PC-3 (cell line): ENCODE results near the gene RNU7-1. TPM values are rescaled to one million over a fixed set of nuclear protein-coding genes. Genes with fewer than 3 reads are reported as not detected.

Experiments used
- ATAC-seq: fragments of 200-7000 bp; cut with Tn5 transposase; 2 replicates; pipeline ENCODE4 v1.9.1; 2020; ENCODE audit warnings: mild to moderate bottlenecking, moderate library complexity
- BruUV-seq: library from RNA; stranded (reverse); fragments of 400-500 nt; replicated peaks from 2 replicates; lab custom pipeline; 2021; lab: Mats Ljungman, UMichigan
- CTCF ChIA-PET: fragments of 300-600 bp; sonication (Branson Sonifier 250); formaldehyde crosslinking; loops from one replicate; lab custom pipeline; 2022; ENCODE audit warnings: antibody characterized with exemption; lab: Charles Lee
- POLR2A ChIA-PET: fragments of 300-600 bp; sonication (Branson Sonifier 250); formaldehyde crosslinking; loops from one replicate; lab custom pipeline; 2022; ENCODE audit warnings: antibody characterized with exemption; ENCODE audit not compliant: unreplicated experiment; lab: Charles Lee
- DNase-seq: peaks from one replicate; pipeline ENCODE4 v3.0.0-alpha.2; 2015
- H2AFZ ChIP-seq: fragments of 300-600 bp; sonication (generic); 2 replicates; pipeline ENCODE4 v1.6.0; 2016; ENCODE audit warnings: antibody characterized with exemption, low read length
- H3F3A ChIP-seq: fragments of 300-600 bp; sonication (generic); one replicate; pipeline ENCODE4 v1.6.0; 2017; ENCODE audit warnings: antibody characterized with exemption, low read length, control low read depth, mild to moderate bottlenecking; ENCODE audit not compliant: unreplicated experiment
- H3K27ac ChIP-seq: fragments of 300-600 bp; sonication (generic); 2 replicates; pipeline ENCODE4 v1.5.1; 2016; ENCODE audit warnings: mild to moderate bottlenecking, low read length
- H3K27me3 ChIP-seq: fragments of 300-600 bp; sonication (generic); 2 replicates; pipeline ENCODE4 v1.6.1; 2016; ENCODE audit warnings: low read length, mixed read lengths
- H3K36me3 ChIP-seq: fragments of 300-600 bp; sonication (generic); 2 replicates; pipeline ENCODE4 v1.6.1; 2016; ENCODE audit warnings: low read depth, mixed run types, low read length, mixed read lengths
- H3K4me1 ChIP-seq: fragments of 300-600 bp; sonication (generic); 2 replicates; pipeline ENCODE4 v1.5.1; 2016; ENCODE audit warnings: low read length; ENCODE audit not compliant: insufficient read depth
- H3K4me2 ChIP-seq: fragments of 300-600 bp; sonication (generic); 2 replicates; pipeline ENCODE4 v1.6.0; 2016; ENCODE audit warnings: low read length
- H3K4me3 ChIP-seq: fragments of 300-600 bp; sonication (generic); 2 replicates; pipeline ENCODE4 v1.5.1; 2016; ENCODE audit warnings: mild to moderate bottlenecking, low read length, mixed read lengths
- H3K79me2 ChIP-seq: fragments of 300-600 bp; sonication (generic); 2 replicates; pipeline ENCODE4 v1.6.1; 2017; ENCODE audit warnings: low read length, mixed read lengths
- H3K9ac ChIP-seq: fragments of 300-600 bp; sonication (generic); 2 replicates; pipeline ENCODE4 v1.6.0; 2016; ENCODE audit warnings: mild to moderate bottlenecking, low read length
- H3K9me2 ChIP-seq: fragments of 300-600 bp; sonication (generic); replicated peaks from 2 replicates; pipeline ENCODE4 v1.6.1; 2016; ENCODE audit warnings: mixed run types, low read length, mixed read lengths
- H3K9me3 ChIP-seq: fragments of 300-600 bp; sonication (generic); 2 replicates; pipeline ENCODE4 v1.6.1; 2016; ENCODE audit warnings: low read length, mixed read lengths
- H4K20me1 ChIP-seq: fragments of 300-600 bp; sonication (generic); 2 replicates; pipeline ENCODE4 v1.6.1; 2016; ENCODE audit warnings: low read length, mixed read lengths
- EZH2 ChIP-seq: fragments of 300-600 bp; sonication (generic); IDR thresholded peaks from one replicate; pipeline ENCODE4 v1.6.1; 2017; ENCODE audit warnings: antibody characterized with exemption, mild to moderate bottlenecking, low read length; ENCODE audit not compliant: unreplicated experiment
- EZH2phosphoT487 ChIP-seq: fragments of 300-600 bp; sonication (generic); IDR thresholded peaks from 2 replicates; pipeline ENCODE4 v1.6.1; 2018; ENCODE audit warnings: mild to moderate bottlenecking, antibody characterized with exemption, low read length, borderline replicate concordance
- intact Hi-C: fragments of 100-400 bp; cut with micrococcal nuclease; formaldehyde crosslinking; loops from 2 replicates; pipeline ENCODE4 v1.9.0; 2023
- total RNA-seq: library from RNA; depleted of rRNA; stranded (reverse); fragments of >200 nt; gene quantifications from 2 replicates; pipeline ENCODE4 v1.2.3, GENCODE V29; 2014
- TF ChIP-seq, protein P1 (sequence below): fragments of 300-600 bp; sonication (generic); conservative IDR thresholded peaks from 2 replicates; pipeline ENCODE4 v1.5.1; 2017; ENCODE audit warnings: antibody characterized with exemption, low read depth, mild to moderate bottlenecking, low read length

RNU7-1 gene
- total RNA-seq, 1 experiment from 2014 or later: not detected

- ATAC-seq: no peak
- CTCF ChIA-PET: no interaction called here
- H3K9me3 ChIP-seq: no peaks in the 10 kb centered on the region
- peaks cover 4% of the 10 kb centered on the region; the same call in 1 of the 2 replicates for H3K36me3 ChIP-seq
- peaks cover 18% of the 10 kb centered on the region for H3K4me1 ChIP-seq
- H3K27ac ChIP-seq: no peak overlapping the region
- no peaks in the 10 kb centered on the region; the same call in 1 of the 2 replicates for H4K20me1 ChIP-seq
- DNase-seq: no peak
- intact Hi-C loops: no loop called here
- no peaks in the 10 kb centered on the region for H3K9me2 ChIP-seq
- BruUV-seq: no TSS peak
- H2AFZ ChIP-seq: no peak overlapping the region
- no peaks in the 10 kb centered on the region for H3K27me3 ChIP-seq
- TF ChIP-seq EZH2: no peak
- TF ChIP-seq EZH2phosphoT487: no peak
- TF ChIP-seq, protein P1, sequence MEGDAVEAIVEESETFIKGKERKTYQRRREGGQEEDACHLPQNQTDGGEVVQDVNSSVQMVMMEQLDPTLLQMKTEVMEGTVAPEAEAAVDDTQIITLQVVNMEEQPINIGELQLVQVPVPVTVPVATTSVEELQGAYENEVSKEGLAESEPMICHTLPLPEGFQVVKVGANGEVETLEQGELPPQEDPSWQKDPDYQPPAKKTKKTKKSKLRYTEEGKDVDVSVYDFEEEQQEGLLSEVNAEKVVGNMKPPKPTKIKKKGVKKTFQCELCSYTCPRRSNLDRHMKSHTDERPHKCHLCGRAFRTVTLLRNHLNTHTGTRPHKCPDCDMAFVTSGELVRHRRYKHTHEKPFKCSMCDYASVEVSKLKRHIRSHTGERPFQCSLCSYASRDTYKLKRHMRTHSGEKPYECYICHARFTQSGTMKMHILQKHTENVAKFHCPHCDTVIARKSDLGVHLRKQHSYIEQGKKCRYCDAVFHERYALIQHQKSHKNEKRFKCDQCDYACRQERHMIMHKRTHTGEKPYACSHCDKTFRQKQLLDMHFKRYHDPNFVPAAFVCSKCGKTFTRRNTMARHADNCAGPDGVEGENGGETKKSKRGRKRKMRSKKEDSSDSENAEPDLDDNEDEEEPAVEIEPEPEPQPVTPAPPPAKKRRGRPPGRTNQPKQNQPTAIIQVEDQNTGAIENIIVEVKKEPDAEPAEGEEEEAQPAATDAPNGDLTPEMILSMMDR: no peak
- H3K79me2 ChIP-seq: peaks cover 34% of the 10 kb centered on the region
- no peaks in the 10 kb centered on the region for H3F3A ChIP-seq
- no peak overlapping the region for H3K9ac ChIP-seq
- POLR2A ChIA-PET: interaction anchor here (0.6 kb wide), 1 partner anchor 62 kb away, joined by 3 read pairs; no protein-coding TSS in a partner anchor
- H3K4me3 ChIP-seq: no peak overlapping the region
- no peak overlapping the region for H3K4me2 ChIP-seq
These were observed 9.5 kb upstream of the RNU7-1 start for GRCh38 chr12:6934110-6934509.

GRCh38 chr12:6935371-6936193 is 8.0 kb upstream of the RNU7-1 start:
- no TSS peak for BruUV-seq
- Histone ChIP-seq H3K27me3 (no peaks in the 10 kb centered on the region), H3K79me2 (peaks cover 20% of the 10 kb centered on the region), H2AFZ (no peak overlapping the region), H3K4me1 (peaks cover 7% of the 10 kb centered on the region; the same call in 1 of the 2 replicates), H3K27ac (no peak overlapping the region), H3K9ac (no peak overlapping the region), H3K9me2 (no peaks in the 10 kb centered on the region), H4K20me1 (no peaks in the 10 kb centered on the region), H3K4me3 (no peak overlapping the region), H3K36me3 (peaks cover 4% of the 10 kb centered on the region; the same call in 1 of the 2 replicates), H3K9me3 (no peaks in the 10 kb centered on the region), H3F3A (no peaks in the 10 kb centered on the region), H3K4me2 (no peak overlapping the region)
- ATAC-seq (no peak), DNase-seq (no peak)
- intact Hi-C loops: no loop called here
- TF ChIP-seq EZH2phosphoT487: no peak
- TF ChIP-seq EZH2: no peak
- TF ChIP-seq, protein P1: no peak
- ChIA-PET POLR2A (no interaction called here), CTCF (no interaction called here)

- TF ChIP-seq, protein P1: no peak
- TF ChIP-seq EZH2: no peak
- no peak overlapping the region for H3K9ac ChIP-seq
- no peaks in the 10 kb centered on the region for H3K9me2 ChIP-seq
- H3K4me1 ChIP-seq: peaks cover 7% of the 10 kb centered on the region; the same call in 1 of the 2 replicates
- no peaks in the 10 kb centered on the region for H3K27me3 ChIP-seq
- no peak overlapping the region for H2AFZ ChIP-seq
- peaks cover 13% of the 10 kb centered on the region for H3K79me2 ChIP-seq
- H3F3A ChIP-seq: no peaks in the 10 kb centered on the region
- no peaks in the 10 kb centered on the region for H4K20me1 ChIP-seq
- intact Hi-C loops: no loop called here
- no peak overlapping the region for H3K27ac ChIP-seq
- no peaks in the 10 kb centered on the region for H3K9me3 ChIP-seq
- no TSS peak for BruUV-seq
- no peak overlapping the region for H3K4me2 ChIP-seq
- POLR2A ChIA-PET: no interaction called here
- DNase-seq (no peak), ATAC-seq (no peak)
- CTCF ChIA-PET: no interaction called here
- no peak overlapping the region for H3K4me3 ChIP-seq
- peaks cover 4% of the 10 kb centered on the region; the same call in 1 of the 2 replicates for H3K36me3 ChIP-seq
These were observed 7.4 kb upstream of the RNU7-1 start for GRCh38 chr12:6936194-6936635.
